ENCODE results near the gene CFAP410. TPM values are rescaled to one million over a fixed set of nuclear protein-coding genes. Genes with fewer than 3 reads are reported as not detected.

Gene CFAP410
- total RNA-seq, 4 donors from 2014 or later, result 10.6 to 23.0 (median 20.0) TPM

DNA sequence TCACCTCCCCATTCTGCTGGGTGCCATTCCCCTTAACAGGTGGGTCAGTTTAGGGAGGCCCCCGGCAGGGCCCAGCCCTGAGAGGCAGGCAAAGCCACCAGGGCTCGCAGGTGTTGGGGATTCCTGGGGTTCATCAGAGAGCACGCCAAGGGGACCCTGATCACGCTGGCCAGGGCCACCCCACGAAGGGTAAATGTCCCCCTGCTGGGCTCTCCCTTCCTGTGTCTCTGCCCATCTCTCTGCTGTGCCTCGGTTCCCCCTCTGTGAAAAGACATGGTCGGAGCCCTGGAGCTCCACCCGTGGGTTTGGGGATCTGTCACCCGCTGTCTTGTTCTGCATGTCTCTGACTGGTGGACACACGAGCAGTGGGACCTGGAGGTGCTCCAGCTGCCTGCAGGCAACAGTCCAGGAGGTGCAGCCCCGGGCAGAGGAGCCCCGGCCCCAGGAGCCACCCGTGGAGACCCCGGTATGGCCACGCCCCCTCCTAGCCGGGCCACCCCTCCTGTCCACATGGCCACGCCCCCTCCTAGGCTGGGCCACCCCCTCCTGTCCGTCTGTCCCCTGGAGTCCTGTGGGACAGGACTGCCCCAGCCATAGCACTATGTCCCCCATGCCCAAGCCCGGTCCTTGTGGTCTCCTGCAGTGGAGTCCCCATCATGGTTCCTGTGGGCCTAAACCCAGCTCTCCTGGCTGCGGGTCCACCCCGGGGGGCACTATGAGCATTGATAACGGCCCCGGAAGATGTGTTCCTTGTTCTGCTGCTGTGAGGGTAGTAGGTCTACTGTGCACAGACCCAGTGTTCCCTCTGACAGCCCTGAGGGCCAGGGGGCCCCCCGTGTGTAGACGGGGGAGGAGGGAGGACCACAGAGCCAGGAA is 47.0 kb downstream of the CFAP410 start:
- DNase-seq (no peak), ATAC-seq (no peak)
- H3K36me3 ChIP-seq, result no peaks in the 10 kb centered on the region
- TF ChIP-seq CTCF (IDR thresholded peaks at IDR 0.05 in 4 of 5, conservative IDR thresholded peaks at IDR 0.05 in 1 of 5) (no peak), POLR2A (IDR thresholded peaks at IDR 0.05) (no peak)
- no peak overlapping the region for H3K4me3 ChIP-seq
- H3K27me3 ChIP-seq, result peaks cover 0 to 10% (median 3%) of the 10 kb centered on the region in 3 donors
- H3K4me1 ChIP-seq, result peaks cover 0 to 6% of the 10 kb centered on the region in 2 donors
- H3K9me3 ChIP-seq, result no peaks in the 10 kb centered on the region
- no peak overlapping the region for H3K27ac ChIP-seq
- intact Hi-C loops (cut with DNase I; ENCODE audit: low total_unique reads), result no loop called here
- in situ Hi-C loops (cut with MboI; ENCODE audit: low sequenced_read_pairs in 4 of 4), result no loop called here

GRCh38 chr21:44291078-44291935 is 47.9 kb downstream of the CFAP410 start:
- DNase-seq (no peak), ATAC-seq (no peak)
- TF ChIP-seq CTCF (IDR thresholded peaks at IDR 0.05 in 4 of 5, conservative IDR thresholded peaks at IDR 0.05 in 1 of 5) (no peak), POLR2A (IDR thresholded peaks at IDR 0.05) (no peak)
- H3K36me3 ChIP-seq, result no peaks in the 10 kb centered on the region
- H3K27me3 ChIP-seq, result peaks cover 6 to 19% (median 11%) of the 10 kb centered on the region in 3 donors
- H3K4me3 ChIP-seq, result no peak overlapping the region
- in situ Hi-C loops (cut with MboI; ENCODE audit: low sequenced_read_pairs in 4 of 4), result no loop called here
- no peak overlapping the region for H3K27ac ChIP-seq
- peaks cover 0 to 6% of the 10 kb centered on the region in 2 donors for H3K4me1 ChIP-seq
- no peaks in the 10 kb centered on the region for H3K9me3 ChIP-seq
- intact Hi-C loops (cut with DNase I; ENCODE audit: low total_unique reads), result no loop called here

DNA sequence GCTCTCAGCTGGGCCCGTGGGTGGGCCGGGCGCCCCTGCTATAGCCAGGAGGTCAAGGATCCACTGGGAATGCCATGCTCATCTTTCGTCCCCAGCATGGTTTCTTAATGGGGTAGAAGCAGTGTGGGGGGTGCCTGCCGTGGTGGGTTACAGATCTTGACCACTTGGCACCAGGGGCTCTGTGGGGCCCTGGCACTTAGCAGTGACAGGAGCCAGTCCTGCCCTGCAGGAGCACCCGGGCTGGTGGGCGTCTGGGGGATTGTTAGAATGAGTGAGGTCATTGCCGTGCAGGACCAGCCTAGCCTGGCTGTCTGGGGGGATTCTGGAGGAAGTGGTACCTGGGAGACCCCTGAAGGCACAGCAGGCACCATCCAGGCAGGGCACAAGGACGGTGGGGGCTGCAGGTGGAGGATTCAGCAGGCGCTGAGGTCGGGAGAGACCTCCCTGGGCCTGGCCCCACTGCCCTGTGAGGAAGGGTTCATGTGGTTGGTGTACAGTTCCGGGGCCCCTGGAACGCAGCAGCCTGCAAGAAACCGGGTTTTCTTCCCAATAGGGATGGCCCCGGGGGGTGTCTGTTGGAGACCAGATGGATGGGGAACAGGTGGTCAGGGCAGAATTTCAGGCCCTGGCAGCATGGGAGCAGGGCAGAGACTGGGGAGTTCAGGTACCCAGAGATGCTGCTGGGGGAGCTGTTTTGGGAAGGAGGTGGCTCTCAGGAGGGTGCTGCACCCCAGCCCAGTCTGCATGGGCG is 48.7 kb downstream of the CFAP410 start:
- Histone ChIP-seq H3K4me3 (no peak overlapping the region), H3K9me3 (no peaks in the 10 kb centered on the region), H3K27ac (no peak overlapping the region), H3K27me3 (peaks cover 8 to 25% (median 12%) of the 10 kb centered on the region in 3 donors), H3K36me3 (no peaks in the 10 kb centered on the region), H3K4me1 (peaks cover 0 to 6% of the 10 kb centered on the region in 2 donors)
- DNase-seq (no peak), ATAC-seq (no peak)
- TF ChIP-seq POLR2A (IDR thresholded peaks at IDR 0.05) (no peak), CTCF (IDR thresholded peaks at IDR 0.05 in 4 of 5, conservative IDR thresholded peaks at IDR 0.05 in 1 of 5) (no peak)
- intact Hi-C loops (cut with DNase I; ENCODE audit: low total_unique reads), result no loop called here
- in situ Hi-C loops (cut with MboI; ENCODE audit: low sequenced_read_pairs in 4 of 4), result no loop called here

GRCh38 chr21:44289381-44290010 is 49.7 kb downstream of the CFAP410 start:
- no peak for ATAC-seq
- in situ Hi-C loops (cut with MboI; ENCODE audit: low sequenced_read_pairs in 4 of 4), result no loop called here
- no peaks in the 10 kb centered on the region for H3K9me3 ChIP-seq
- DNase-seq, result no peak
- peaks cover 0 to 3% of the 10 kb centered on the region in 2 donors for H3K4me1 ChIP-seq
- H3K27me3 ChIP-seq, result peaks cover 8 to 17% (median 12%) of the 10 kb centered on the region in 3 donors
- intact Hi-C loops (cut with DNase I; ENCODE audit: low total_unique reads), result no loop called here
- no peak overlapping the region for H3K4me3 ChIP-seq
- TF ChIP-seq POLR2A (IDR thresholded peaks at IDR 0.05), result no peak
- TF ChIP-seq CTCF (IDR thresholded peaks at IDR 0.05 in 4 of 5, conservative IDR thresholded peaks at IDR 0.05 in 1 of 5), result no peak
- no peaks in the 10 kb centered on the region for H3K36me3 ChIP-seq
- H3K27ac ChIP-seq, result no peak overlapping the region
